H9 (cell line): Measurements from ENCODE around the gene KCNIP4. TPM values are rescaled to one million over a fixed set of nuclear protein-coding genes. Genes with fewer than 3 reads are reported as not detected.

Experiments used
- DNase-seq: peaks from one replicate; pipeline ENCODE4 v3.0.0-alpha.2; 2017
- H2AFZ ChIP-seq: one replicate; pipeline ENCODE4 v1.6.1; 2013; ENCODE audit warnings: mild to moderate bottlenecking, low read length, control low read depth, moderate library complexity
- H2AK5ac ChIP-seq: 2 replicates; pipeline ENCODE4 v1.6.1; 2013; ENCODE audit warnings: low read length, control low read depth, mixed read lengths; ENCODE audit not compliant: insufficient read length
- H2BK120ac ChIP-seq: one replicate; pipeline ENCODE4 v1.6.1; 2013; ENCODE audit warnings: low read depth, mild to moderate bottlenecking, low read length, control low read depth, inconsistent platforms; ENCODE audit not compliant: poor library complexity, severe bottlenecking
- H2BK12ac ChIP-seq: 2 replicates; pipeline ENCODE4 v1.6.1; 2013; ENCODE audit warnings: low read length, control low read depth, mixed read lengths, low read depth; ENCODE audit not compliant: insufficient read length
- H2BK15ac ChIP-seq: 2 replicates; pipeline ENCODE4 v1.6.1; 2013; ENCODE audit warnings: low read depth, low read length, control low read depth
- H2BK20ac ChIP-seq: one replicate; pipeline ENCODE4 v1.6.1; 2013; ENCODE audit warnings: low read depth, mild to moderate bottlenecking, low read length, control low read depth, inconsistent platforms; ENCODE audit not compliant: poor library complexity, severe bottlenecking
- H2BK5ac ChIP-seq: 2 replicates; pipeline ENCODE4 v1.6.1; 2013; ENCODE audit warnings: low read length, control low read depth, mixed read lengths; ENCODE audit not compliant: insufficient read length
- H3K14ac ChIP-seq: 2 replicates; pipeline ENCODE4 v1.6.1; 2013; ENCODE audit warnings: low read length, control low read depth; ENCODE audit not compliant: insufficient read depth
- H3K18ac ChIP-seq: 2 replicates; pipeline ENCODE4 v1.6.1; 2013; ENCODE audit warnings: low read depth, mild to moderate bottlenecking, mixed read lengths, low read length, control low read depth; ENCODE audit not compliant: insufficient read length
- H3K23ac ChIP-seq: 2 replicates; pipeline ENCODE4 v1.6.1; 2013; ENCODE audit warnings: low read length, control low read depth, mixed read lengths, low read depth; ENCODE audit not compliant: insufficient read length
- H3K23me2 ChIP-seq: 2 replicates; pipeline ENCODE4 v1.6.1; 2013; ENCODE audit warnings: low read depth, mild to moderate bottlenecking, mixed read lengths, low read length, control low read depth; ENCODE audit not compliant: insufficient read length, poor library complexity, severe bottlenecking
- H3K27ac ChIP-seq: 2 replicates; pipeline ENCODE4 v1.5.1; 2013; ENCODE audit warnings: low read length, control low read depth, mixed read lengths, low read depth; ENCODE audit not compliant: insufficient read length
- H3K27me3 ChIP-seq: 2 replicates; pipeline ENCODE4 v1.6.1; 2013; ENCODE audit warnings: low read length, control low read depth, inconsistent platforms; ENCODE audit not compliant: insufficient read depth
- H3K4ac ChIP-seq: 2 replicates; pipeline ENCODE4 v1.6.1; 2013; ENCODE audit warnings: low read depth, mild to moderate bottlenecking, control low read depth, inconsistent platforms, low read length, moderate library complexity
- H3K4me1 ChIP-seq: 2 replicates; pipeline ENCODE4 v1.6.1; 2013; ENCODE audit warnings: low read length, control low read depth, inconsistent platforms; ENCODE audit not compliant: insufficient read depth
- H3K4me2 ChIP-seq: 2 replicates; pipeline ENCODE4 v1.6.1; 2013; ENCODE audit warnings: low read length, control low read depth, mixed read lengths; ENCODE audit not compliant: insufficient read length, insufficient read depth
- H3K56ac ChIP-seq: 2 replicates; pipeline ENCODE4 v1.6.1; 2013; ENCODE audit warnings: low read depth, mild to moderate bottlenecking, mixed read lengths, low read length, control low read depth; ENCODE audit not compliant: insufficient read length
- H3K79me1 ChIP-seq: 2 replicates; pipeline ENCODE4 v1.6.1; 2013; ENCODE audit warnings: low read depth, mild to moderate bottlenecking, moderate library complexity, low read length, control low read depth, inconsistent platforms; ENCODE audit not compliant: insufficient read depth, poor library complexity, severe bottlenecking
- H3K79me2 ChIP-seq: 2 replicates; pipeline ENCODE4 v1.6.1; 2013; ENCODE audit warnings: low read length, control low read depth, inconsistent platforms; ENCODE audit not compliant: insufficient read depth
- H3K9ac ChIP-seq: 2 replicates; pipeline ENCODE4 v1.6.1; 2013; ENCODE audit warnings: low read length, control low read depth, mixed read lengths; ENCODE audit not compliant: insufficient read length; ENCODE audit errors: extremely low read depth
- H3K9me3 ChIP-seq: one replicate; pipeline ENCODE4 v1.6.1; 2013; ENCODE audit warnings: low read depth, low read length, inconsistent platforms; ENCODE audit not compliant: control insufficient read depth
- H3T11ph ChIP-seq: one replicate; pipeline ENCODE4 v1.6.1; 2013; ENCODE audit warnings: mild to moderate bottlenecking, low read length, control low read depth, inconsistent platforms
- H4K20me1 ChIP-seq: one replicate; pipeline ENCODE4 v1.6.1; 2013; ENCODE audit not compliant: control insufficient read depth, insufficient read length, insufficient read depth
- H4K5ac ChIP-seq: 2 replicates; pipeline ENCODE4 v1.6.1; 2013; ENCODE audit warnings: low read depth, mild to moderate bottlenecking, mixed read lengths, low read length, control low read depth; ENCODE audit not compliant: insufficient read length
- H4K8ac ChIP-seq: replicated peaks from 2 replicates; pipeline ENCODE4 v1.6.1; 2013; ENCODE audit warnings: low read length, control low read depth, mixed read lengths, low read depth; ENCODE audit not compliant: insufficient read length
- H4K91ac ChIP-seq: 2 replicates; pipeline ENCODE4 v1.6.1; 2013; ENCODE audit warnings: low read depth, mild to moderate bottlenecking, moderate library complexity, mixed read lengths, low read length, control low read depth; ENCODE audit not compliant: insufficient read length
- H3K27ac Mint-ChIP-seq, 3 experiments: 2 replicates in 2 of 3; 3 replicates in 1 of 3; pipeline ENCODE4 v1.8.0; 2020 to 2021; ENCODE audit warnings: mixed read lengths in 3 of 3, mild to moderate bottlenecking in 1 of 3, moderate library complexity in 1 of 3
- H3K27me3 Mint-ChIP-seq: 2 replicates; pipeline ENCODE4 v1.8.0; 2021; ENCODE audit warnings: low read depth, mild to moderate bottlenecking, moderate library complexity, mixed read lengths
- H3K36me3 Mint-ChIP-seq, 3 experiments: 2 replicates in 2 of 3; 3 replicates in 1 of 3; pipeline ENCODE4 v1.8.0; 2020 to 2021; ENCODE audit warnings: low read depth in 3 of 3, mixed read lengths in 3 of 3; ENCODE audit not compliant: insufficient read depth in 1 of 3
- H3K4me1 Mint-ChIP-seq, 2 experiments: 2 replicates each; pipeline ENCODE4 v1.8.0; 2020; ENCODE audit warnings: mixed read lengths in 2 of 2
- H3K4me3 Mint-ChIP-seq, 2 experiments: 2 replicates in 1 of 2; 3 replicates in 1 of 2; pipeline ENCODE4 v1.8.0; 2020 to 2021; ENCODE audit warnings: mild to moderate bottlenecking in 2 of 2, mixed read lengths in 2 of 2, moderate library complexity in 1 of 2
- H3K9me3 Mint-ChIP-seq, 2 experiments: 2 replicates in 1 of 2; 3 replicates in 1 of 2; pipeline ENCODE4 v1.8.0; 2020; ENCODE audit warnings: mild to moderate bottlenecking in 2 of 2, mixed read lengths in 2 of 2, moderate library complexity in 1 of 2
- WGBS: extraction: QIAGEN DNeasy Blood & Tissue Kit; methylation state at CpG from one replicate; pipeline ENCODE4 v1.1.7; 2013; ENCODE audit warnings: missing lambda C conversion rate, low lambda C conversion rate, mixed read lengths; ENCODE audit not compliant: insufficient read length; ENCODE audit errors: extremely low coverage; 5-methylcytosine and 5-hydroxymethylcytosine counted together
- total RNA-seq: library from RNA; stranded (reverse); gene quantifications from 2 replicates; pipeline ENCODE4 v1.2.1, GENCODE V29; 2021
- TF ChIP-seq, protein P1 (sequence below): fragments of 200-600 bp; sonication (generic); conservative IDR thresholded peaks from 3 replicates; pipeline ENCODE4 v1.8.0; 2021; ENCODE audit warnings: antibody characterized with exemption, mild to moderate bottlenecking

The KCNIP4 gene
- total RNA-seq, 1 experiment from 2014 or later: not detected

DNA sequence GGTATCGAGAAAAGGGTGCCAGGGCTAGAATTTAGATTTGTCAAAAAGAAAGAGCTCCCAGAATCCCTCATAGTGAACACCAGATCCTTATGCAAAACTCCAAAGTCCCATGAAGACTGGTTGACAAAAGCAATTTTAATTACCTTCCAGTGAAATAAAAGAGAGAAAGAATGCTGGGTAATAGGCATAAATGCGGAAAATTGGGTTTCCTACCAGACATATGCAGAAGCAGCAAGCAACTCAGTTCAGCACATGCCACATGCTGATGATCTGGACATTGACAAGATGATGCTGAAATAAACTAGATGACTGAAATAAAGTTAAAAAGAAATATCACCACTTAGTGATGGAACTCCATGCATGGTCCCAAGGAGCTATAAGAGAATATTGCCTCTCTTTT, 83.9 kb downstream of the KCNIP4 start:
- TF ChIP-seq, protein P1, sequence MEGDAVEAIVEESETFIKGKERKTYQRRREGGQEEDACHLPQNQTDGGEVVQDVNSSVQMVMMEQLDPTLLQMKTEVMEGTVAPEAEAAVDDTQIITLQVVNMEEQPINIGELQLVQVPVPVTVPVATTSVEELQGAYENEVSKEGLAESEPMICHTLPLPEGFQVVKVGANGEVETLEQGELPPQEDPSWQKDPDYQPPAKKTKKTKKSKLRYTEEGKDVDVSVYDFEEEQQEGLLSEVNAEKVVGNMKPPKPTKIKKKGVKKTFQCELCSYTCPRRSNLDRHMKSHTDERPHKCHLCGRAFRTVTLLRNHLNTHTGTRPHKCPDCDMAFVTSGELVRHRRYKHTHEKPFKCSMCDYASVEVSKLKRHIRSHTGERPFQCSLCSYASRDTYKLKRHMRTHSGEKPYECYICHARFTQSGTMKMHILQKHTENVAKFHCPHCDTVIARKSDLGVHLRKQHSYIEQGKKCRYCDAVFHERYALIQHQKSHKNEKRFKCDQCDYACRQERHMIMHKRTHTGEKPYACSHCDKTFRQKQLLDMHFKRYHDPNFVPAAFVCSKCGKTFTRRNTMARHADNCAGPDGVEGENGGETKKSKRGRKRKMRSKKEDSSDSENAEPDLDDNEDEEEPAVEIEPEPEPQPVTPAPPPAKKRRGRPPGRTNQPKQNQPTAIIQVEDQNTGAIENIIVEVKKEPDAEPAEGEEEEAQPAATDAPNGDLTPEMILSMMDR: no peak
- Histone ChIP-seq H4K8ac (no peak overlapping the region), H3K27me3 (no peaks in the 10 kb centered on the region), H3K4ac (no peak overlapping the region), H4K5ac (no peak overlapping the region), H2BK12ac (no peak overlapping the region), H2AK5ac (no peak overlapping the region), H2BK120ac (no peak overlapping the region), H3K4me2 (no peak overlapping the region), H3K14ac (no peak overlapping the region), H3K79me2 (no peaks in the 10 kb centered on the region), H4K20me1 (no peaks in the 10 kb centered on the region), H3K79me1 (no peaks in the 10 kb centered on the region), H2AFZ (no peak overlapping the region), H3K23me2 (no peaks in the 10 kb centered on the region), H3K18ac (no peak overlapping the region), H3K56ac (no peak overlapping the region), H3K9me3 (no peaks in the 10 kb centered on the region), H3K9ac (no peak overlapping the region), H2BK20ac (no peak overlapping the region), H3K4me1 (no peaks in the 10 kb centered on the region), H3T11ph (no peak overlapping the region), H2BK5ac (no peak overlapping the region), H2BK15ac (no peak overlapping the region), H3K23ac (no peak overlapping the region), H4K91ac (no peak overlapping the region), H3K27ac (no peak overlapping the region)
- H3K27me3 Mint-ChIP-seq: no peaks in the 10 kb centered on the region
- no peak for DNase-seq
- peaks cover 10 to 12% of the 10 kb centered on the region in 2 experiments for H3K4me1 Mint-ChIP-seq
- H3K4me3 Mint-ChIP-seq: no peak overlapping the region
- H3K9me3 Mint-ChIP-seq: no peaks in the 10 kb centered on the region; a peak in 1 of 5 replicates
- no CpG with 5 or more reads among the region's 2 CpGs for WGBS
- no peak overlapping the region for H3K27ac Mint-ChIP-seq
- H3K36me3 Mint-ChIP-seq: no peaks in the 10 kb centered on the region; a peak in 2 of 7 replicates
